OCI-M1 (cell line): ENCODE measurements around the gene RAPGEF2.
"Not testable (repeated sequence)": the region's sequence is repeated elsewhere in the genome, so short reads cannot be mapped to it uniquely, and the experiment has no call there.

ENCODE experiments used
- DNase-seq: peaks from one replicate; lab custom pipeline; 2025; lab: John Stamatoyannopoulos, UW

Gene RAPGEF2

GRCh38 chr4:159315879-159316278 is 213.0 kb downstream of the RAPGEF2 start:
- not testable (repeated sequence) for DNase-seq

- no peak for DNase-seq
Observed at GRCh38 chr4:159317203-159317602, 214.3 kb downstream of the RAPGEF2 start.

GRCh38 chr4:159319027-159319426 is 216.1 kb downstream of the RAPGEF2 start:
- DNase-seq: no peak

GRCh38 chr4:159326480-159326879 is 223.6 kb downstream of the RAPGEF2 start:
- no peak for DNase-seq

- DNase-seq: peak; percentile 58
Observed at GRCh38 chr4:159328766-159329165, 225.9 kb downstream of the RAPGEF2 start.

- DNase-seq: no peak
Observed at GRCh38 chr4:159334461-159334860, 231.6 kb downstream of the RAPGEF2 start.

- DNase-seq: no peak
Observed at GRCh38 chr4:159337041-159337440, 234.2 kb downstream of the RAPGEF2 start.

GRCh38 chr4:159341522-159341921 is 238.6 kb downstream of the RAPGEF2 start:
- no peak for DNase-seq

GRCh38 chr4:159342374-159342773 is 239.5 kb downstream of the RAPGEF2 start:
- no peak for DNase-seq

GRCh38 chr4:159343116-159343515 is 240.2 kb downstream of the RAPGEF2 start:
- DNase-seq: no peak

- DNase-seq: no peak
Observed at GRCh38 chr4:159344877-159345276, 242.0 kb downstream of the RAPGEF2 start.

GRCh38 chr4:159346681-159347080 is 243.8 kb downstream of the RAPGEF2 start:
- DNase-seq: no peak

- DNase-seq: no peak
Observed at GRCh38 chr4:159347813-159348212, 244.9 kb downstream of the RAPGEF2 start.

GRCh38 chr4:159349332-159349731 is 246.5 kb downstream of the RAPGEF2 start:
- DNase-seq: no peak

- DNase-seq: no peak
Observed at GRCh38 chr4:159352609-159353008, 249.7 kb downstream of the RAPGEF2 start.

GRCh38 chr4:159353422-159354116 is 250.7 kb downstream of the RAPGEF2 start:
- no peak for DNase-seq

- no peak for DNase-seq
Observed at GRCh38 chr4:159355466-159355865, 252.6 kb downstream of the RAPGEF2 start.

- no peak for DNase-seq
Observed at GRCh38 chr4:159357350-159357749, 254.5 kb downstream of the RAPGEF2 start.

- no peak for DNase-seq
Observed at GRCh38 chr4:159358226-159358625, 255.3 kb downstream of the RAPGEF2 start.

GRCh38 chr4:159360549-159360948 is 257.7 kb downstream of the RAPGEF2 start:
- DNase-seq: no peak

GRCh38 chr4:159363361-159363760 is 260.5 kb downstream of the RAPGEF2 start:
- no peak for DNase-seq

- no peak for DNase-seq
Observed at GRCh38 chr4:159366966-159367780, 264.3 kb downstream of the RAPGEF2 start.

GRCh38 chr4:159367781-159368080 is 264.9 kb downstream of the RAPGEF2 start:
- DNase-seq: no peak

- no peak for DNase-seq
Observed at GRCh38 chr4:159368320-159368719, 265.4 kb downstream of the RAPGEF2 start.
